ENCODE results near the gene EIF2S1.
"Not testable (repeated sequence)": the region's sequence is repeated elsewhere in the genome, so short reads cannot be mapped to it uniquely, and the experiment has no call there.

The EIF2S1 gene

GRCh38 chr14:67413806-67414769, 54.0 kb downstream of the EIF2S1 start:
- no peak for DNase-seq

GRCh38 chr14:67415610-67416009, 55.5 kb downstream of the EIF2S1 start:
- DNase-seq: not testable (repeated sequence)

GRCh38 chr14:67416085-67416484, 56.0 kb downstream of the EIF2S1 start:
- DNase-seq: no peak

GRCh38 chr14:67416810-67417209, 56.7 kb downstream of the EIF2S1 start:
- no peak for DNase-seq

DNA sequence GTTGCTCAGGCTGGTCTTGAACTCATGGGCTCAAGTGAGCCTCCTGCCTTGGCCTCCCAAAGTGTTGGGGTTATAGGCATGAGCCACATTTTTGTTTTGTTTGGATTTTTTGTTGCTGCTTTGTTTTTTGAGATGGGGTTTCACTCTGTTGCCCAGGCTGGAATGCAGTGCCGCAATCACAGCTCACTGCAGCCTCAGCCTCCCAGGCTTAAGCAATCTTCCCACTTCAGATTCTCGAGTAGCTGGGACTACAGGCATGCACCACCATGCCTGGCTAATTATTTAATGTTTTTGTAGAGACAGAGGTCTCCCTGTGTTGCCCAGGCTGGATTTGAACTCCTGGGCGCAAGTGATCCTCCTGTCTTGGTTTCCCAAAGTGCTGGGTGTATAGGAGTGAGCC, 57.5 kb downstream of the EIF2S1 start:
- no peak for DNase-seq

DNA sequence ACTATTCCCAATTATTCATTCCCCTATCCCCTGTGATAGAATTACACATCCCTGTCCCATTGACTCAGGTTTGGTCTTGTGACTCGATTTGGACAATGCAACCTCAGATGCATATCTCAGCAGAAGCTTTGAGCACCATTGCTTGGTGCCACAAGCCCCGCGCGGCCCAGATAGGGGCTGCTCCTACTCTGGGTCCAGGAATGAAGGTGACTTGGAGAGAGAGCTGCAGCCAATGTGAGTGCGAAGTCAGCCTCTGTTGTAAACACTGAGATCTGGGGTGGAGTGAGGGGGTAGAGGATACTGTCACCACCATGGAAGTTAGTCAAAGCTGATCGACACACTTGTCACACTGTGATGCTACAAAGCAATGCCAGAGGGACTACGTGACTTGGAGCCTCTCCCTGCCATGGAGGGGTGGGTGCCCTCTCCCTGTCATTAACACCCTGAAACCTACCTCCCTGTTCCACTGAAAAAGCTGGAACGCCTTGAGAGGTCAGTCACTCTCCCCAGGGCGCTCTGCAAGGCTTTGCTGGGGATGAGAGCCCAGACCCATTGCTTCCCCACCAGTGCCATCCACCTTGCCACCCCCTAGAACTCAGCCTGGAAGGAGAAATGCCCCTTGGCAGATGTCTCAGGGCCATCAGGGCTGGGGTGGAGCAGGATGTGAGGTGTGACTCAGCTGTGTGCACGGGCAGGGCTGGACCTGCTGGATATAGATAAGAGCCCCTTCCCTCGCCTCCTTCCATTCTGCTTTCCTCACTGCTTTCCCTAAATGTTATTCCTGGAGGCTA, 58.5 kb downstream of the EIF2S1 start:
- DNase-seq: no peak

GRCh38 chr14:67420102-67420739, 60.1 kb downstream of the EIF2S1 start:
- no peak for DNase-seq

- no peak for DNase-seq
Observed at GRCh38 chr14:67421356-67422224, 61.5 kb downstream of the EIF2S1 start.

- no peak for DNase-seq
Observed at GRCh38 chr14:67423424-67423823, 63.3 kb downstream of the EIF2S1 start.

GRCh38 chr14:67424539-67424938, 64.4 kb downstream of the EIF2S1 start:
- DNase-seq: no peak

DNA sequence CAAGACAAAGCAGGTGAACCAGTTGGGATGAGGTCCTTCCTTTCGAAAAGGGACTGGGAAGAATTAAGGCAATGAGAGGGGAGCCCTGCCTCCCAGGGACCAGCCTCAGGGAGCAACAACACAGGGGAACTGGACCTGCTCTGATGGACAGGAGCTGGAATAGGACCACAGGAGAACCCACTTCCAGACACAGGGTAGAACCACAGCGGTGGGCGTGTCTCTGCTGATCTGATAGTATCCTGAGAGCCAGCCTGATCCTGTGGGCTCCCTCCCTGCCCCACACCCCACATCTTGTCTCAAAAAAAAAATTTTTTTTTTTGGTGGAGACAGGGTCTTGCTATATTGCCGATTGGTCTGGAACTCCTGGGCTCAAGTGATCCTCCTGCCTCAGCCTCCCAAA, 65.5 kb downstream of the EIF2S1 start:
- no peak for DNase-seq

- DNase-seq: no peak
Observed at GRCh38 chr14:67426161-67426560, 66.0 kb downstream of the EIF2S1 start.

GRCh38 chr14:67426983-67427606, 67.0 kb downstream of the EIF2S1 start:
- peak; percentile 61 for DNase-seq

DNA sequence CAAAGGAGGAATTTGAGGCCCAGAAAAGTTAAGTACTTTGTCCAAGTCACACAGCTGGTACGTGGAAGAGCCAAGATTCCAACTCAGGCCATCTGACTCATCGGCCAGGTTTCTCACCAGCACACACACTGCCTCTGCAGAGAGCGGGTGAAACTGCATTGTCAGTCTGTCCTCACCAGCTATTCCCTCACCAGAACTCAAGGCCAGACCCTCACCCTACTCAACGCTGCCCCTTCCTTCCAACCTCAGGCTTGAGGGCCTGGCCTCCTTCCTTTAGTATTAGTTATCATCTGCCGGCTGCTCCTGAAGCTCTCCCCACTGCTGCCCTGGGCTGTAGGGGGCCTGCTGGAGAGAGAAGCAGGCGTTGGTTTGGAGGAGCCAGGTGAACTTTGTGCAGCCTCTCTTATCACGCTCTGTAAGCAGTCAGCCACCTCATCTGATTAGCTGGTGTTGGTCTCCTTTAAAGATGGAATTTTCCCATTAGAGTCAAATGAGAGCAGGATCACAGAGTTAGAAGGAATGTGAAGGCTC, 68.4 kb downstream of the EIF2S1 start:
- DNase-seq: no peak

DNA sequence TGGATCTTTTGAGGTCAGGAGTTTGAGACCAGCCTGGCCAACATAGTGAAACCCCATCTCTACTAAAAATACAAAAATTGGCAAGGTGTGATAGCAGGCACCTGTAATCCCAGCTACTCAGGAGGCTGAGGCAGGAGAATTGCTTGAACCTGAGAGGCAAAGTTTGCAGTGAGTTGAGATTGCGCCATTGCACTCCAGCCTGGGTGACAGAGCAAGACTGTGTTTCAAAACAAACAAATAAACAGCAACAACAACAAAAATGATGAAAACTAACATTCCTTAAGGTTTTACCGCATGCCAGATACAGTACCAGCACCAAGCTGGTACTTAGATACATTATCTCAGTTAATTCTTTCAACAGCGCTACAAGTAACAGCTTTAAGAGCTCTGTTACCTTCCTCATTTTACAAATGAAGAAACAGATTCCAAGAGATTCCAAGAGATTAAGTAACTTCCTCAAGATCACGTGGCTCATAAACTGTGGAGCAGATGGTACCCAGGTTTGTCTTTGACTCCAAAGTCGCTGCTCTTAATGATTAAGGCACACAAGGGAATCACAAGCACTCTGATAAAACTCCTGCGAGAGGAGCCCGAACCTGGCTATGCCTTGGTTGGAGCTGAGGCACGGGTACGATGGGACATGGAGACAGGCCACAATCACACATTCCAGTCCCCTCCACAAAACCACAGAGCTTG, 69.5 kb downstream of the EIF2S1 start:
- DNase-seq: no peak

GRCh38 chr14:67432050-67432564, 72.0 kb downstream of the EIF2S1 start:
- no peak for DNase-seq

DNA sequence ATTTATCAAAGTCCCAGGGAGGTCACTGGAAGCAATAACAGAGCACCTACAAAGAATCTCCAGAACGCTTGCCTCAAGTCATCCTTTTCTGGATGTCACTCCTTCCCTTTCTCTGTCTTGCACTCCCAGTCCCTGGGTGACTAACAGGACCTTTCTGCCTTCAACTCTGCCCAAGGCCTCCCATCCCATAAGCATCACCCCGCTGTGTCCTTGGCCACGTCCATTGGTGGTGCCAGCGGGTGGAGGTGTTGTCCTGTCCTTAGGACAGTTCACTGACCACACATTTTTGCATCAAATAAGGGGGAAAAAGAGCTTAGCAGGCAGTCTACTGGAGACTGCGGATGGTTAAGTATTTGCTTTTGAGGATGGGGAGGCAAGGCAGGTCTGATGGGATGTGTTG, 75.5 kb downstream of the EIF2S1 start:
- no peak for DNase-seq
